CD14-positive monocyte (primary cell): ENCODE measurements around the gene FAM222B. TPM values are rescaled to one million over a fixed set of nuclear protein-coding genes. Genes with fewer than 3 reads are reported as not detected.

Experiments used
- DNase-seq, 3 donors: peaks; one replicate each; pipeline ENCODE4 v3.0.0-alpha.2; 2011 to 2022
- H2AFZ ChIP-seq: 2 replicates; pipeline ENCODE4 v1.6.0; 2012; ENCODE audit warnings: mild to moderate bottlenecking, low read depth, low read length, inconsistent platforms; ENCODE audit not compliant: insufficient read depth, poor library complexity, severe bottlenecking
- H3K27ac ChIP-seq, 2 donors: 1 replicate in 1 of 2; 2 replicates in 1 of 2; pipeline ENCODE4 v1.5.1; 2012 to 2013; ENCODE audit warnings: low read length in 2 of 2, control low read depth in 1 of 2, inconsistent platforms in 1 of 2, low read depth in 1 of 2, mild to moderate bottlenecking in 1 of 2
- H3K27me3 ChIP-seq, 2 donors: one replicate each; pipeline versions ENCODE4 v1.6.0 to v1.6.1; 2011 to 2013; ENCODE audit warnings: low read length in 2 of 2; ENCODE audit not compliant: control insufficient read depth in 2 of 2, insufficient read depth in 2 of 2
- H3K36me3 ChIP-seq, 2 donors: replicated peaks in 1 of 2; 1 replicate in 1 of 2; 2 replicates in 1 of 2; pipeline versions ENCODE4 v1.5.1 to v1.6.1; 2012 to 2013; ENCODE audit warnings: low read length in 2 of 2, control low read depth in 1 of 2, inconsistent platforms in 1 of 2, mild to moderate bottlenecking in 1 of 2; ENCODE audit not compliant: insufficient read depth in 2 of 2, control insufficient read depth in 1 of 2
- H3K4me1 ChIP-seq, 2 donors: 1 replicate in 1 of 2; 2 replicates in 1 of 2; pipeline versions ENCODE4 v1.5.1 to v1.6.1; 2012 to 2013; ENCODE audit warnings: low read length in 2 of 2, control low read depth in 1 of 2, inconsistent platforms in 1 of 2, mild to moderate bottlenecking in 1 of 2, moderate library complexity in 1 of 2; ENCODE audit not compliant: insufficient read depth in 2 of 2, control insufficient read depth in 1 of 2
- H3K4me2 ChIP-seq: replicated peaks from 2 replicates; pipeline ENCODE3; 2012; ENCODE audit warnings: low read length, moderate library complexity, mild to moderate bottlenecking; ENCODE audit not compliant: poor library complexity, severe bottlenecking; ENCODE audit errors: extremely low read depth
- H3K4me3 ChIP-seq, 3 experiments: fragments of 200-600 bp in 1 of 3; sonication (generic) in 1 of 3; replicated peaks in 1 of 3; 1 replicate in 2 of 3; 2 replicates in 1 of 3; pipeline ENCODE4 v1.5.1; 2011 to 2013; ENCODE audit warnings: low read length in 3 of 3, mild to moderate bottlenecking in 3 of 3, control low read depth in 2 of 3, low read depth in 2 of 3, inconsistent platforms in 1 of 3, moderate library complexity in 1 of 3
- H3K79me2 ChIP-seq: 2 replicates; pipeline ENCODE4 v1.6.0; 2012; ENCODE audit warnings: mild to moderate bottlenecking, control low read depth, inconsistent platforms, low read length, moderate library complexity; ENCODE audit not compliant: insufficient read depth
- H3K9ac ChIP-seq: 2 replicates; pipeline ENCODE4 v1.6.0; 2017; ENCODE audit warnings: low read length, mild to moderate bottlenecking; ENCODE audit not compliant: insufficient read depth, poor library complexity, severe bottlenecking
- H3K9me3 ChIP-seq, 2 donors: replicated peaks in 1 of 2; 1 replicate in 1 of 2; 2 replicates in 1 of 2; pipeline versions ENCODE4 v1.5.1 to v1.6.1; 2012 to 2013; ENCODE audit warnings: low read length in 2 of 2, control low read depth in 1 of 2; ENCODE audit not compliant: control insufficient read depth in 1 of 2, insufficient read depth in 1 of 2
- H4K20me1 ChIP-seq: 2 replicates; pipeline ENCODE4 v1.6.0; 2012; ENCODE audit warnings: mild to moderate bottlenecking, low read length, control low read depth, moderate library complexity; ENCODE audit not compliant: insufficient read depth
- H3K27ac Mint-ChIP-seq, 7 donors: one replicate each; pipeline ENCODE4 v1.8.0; 2020; ENCODE audit warnings: mild to moderate bottlenecking in 7 of 7, mixed read lengths in 7 of 7, moderate library complexity in 6 of 7, inconsistent platforms in 2 of 7
- H3K27me3 Mint-ChIP-seq, 3 donors: one replicate each; pipeline ENCODE4 v1.8.0; 2021 to 2022; ENCODE audit warnings: low read depth in 3 of 3, mild to moderate bottlenecking in 3 of 3, mixed read lengths in 3 of 3, moderate library complexity in 3 of 3, inconsistent platforms in 1 of 3
- H3K36me3 Mint-ChIP-seq, 2 donors: one replicate each; pipeline ENCODE4 v1.8.0; 2020; ENCODE audit warnings: mixed read lengths in 2 of 2, inconsistent platforms in 1 of 2, mild to moderate bottlenecking in 1 of 2
- H3K4me1 Mint-ChIP-seq: one replicate; pipeline ENCODE4 v1.8.0; 2020; ENCODE audit warnings: mild to moderate bottlenecking, mixed read lengths
- H3K4me3 Mint-ChIP-seq, 2 donors: one replicate each; pipeline ENCODE4 v1.8.0; 2020; ENCODE audit warnings: mild to moderate bottlenecking in 2 of 2, mixed read lengths in 2 of 2, moderate library complexity in 1 of 2
- H3K9me3 Mint-ChIP-seq, 7 donors: one replicate each; pipeline ENCODE4 v1.8.0; 2020 to 2022; ENCODE audit warnings: mixed read lengths in 7 of 7, mild to moderate bottlenecking in 6 of 7, moderate library complexity in 6 of 7, inconsistent platforms in 2 of 7
- WGBS: methylation state at CpG from one replicate; pipeline ENCODE4 v1.1.5; 2013; ENCODE audit warnings: missing lambda C conversion rate; ENCODE audit not compliant: insufficient coverage; 5-methylcytosine and 5-hydroxymethylcytosine counted together
- intact Hi-C, 2 donors: fragments of 100-400 bp; cut with micrococcal nuclease; formaldehyde crosslinking; loops; one replicate each; pipeline versions ENCODE4 v1.15.0 to v1.15.1; 2023
- polyA plus RNA-seq, 3 donors: library from polyadenylated mRNA; depleted of rRNA in 1 of 3; unstranded in 2 of 3; stranded (reverse) in 1 of 3; fragments of 300-500 nt in 2 of 3; fragments of >200 nt in 1 of 3; fragmentation: Illumina TruSeq in 2 of 3; gene quantifications; 1 replicate in 2 of 3; 2 replicates in 1 of 3; pipeline ENCODE4 v1.2.3, GENCODE V29; 2012 to 2021
- TF ChIP-seq, protein P1 (sequence below): fragments of 200-600 bp; IDR thresholded peaks from one replicate; pipeline ENCODE4 v1.8.0; 2022; ENCODE audit warnings: antibody characterized with exemption, mild to moderate bottlenecking

The FAM222B gene
- polyA plus RNA-seq, 3 donors: 1.5 to 8.6 (median 1.9) TPM

GRCh38 chr17:28716740-28717577 is 125.6 kb downstream of the FAM222B start:
- Histone ChIP-seq H4K20me1 (peaks cover 21% of the 10 kb centered on the region), H3K79me2 (peaks cover 30% of the 10 kb centered on the region), H3K27ac (peak overlapping the region in 1 of 2 donors; percentile 61), H3K9me3 (no peaks in the 10 kb centered on the region), H3K27me3 (no peaks in the 10 kb centered on the region), H3K4me3 (peak overlapping the region; percentile 50 to 78 (median 55)), H3K36me3 (peaks cover 11 to 33% of the 10 kb centered on the region in 2 donors), H3K4me1 (peaks cover 52 to 64% of the 10 kb centered on the region in 2 donors), H2AFZ (peak overlapping the region; percentile 82), H3K4me2 (peak overlapping the region; percentile 94), H3K9ac (peak overlapping the region; percentile 70)
- Mint-ChIP-seq H3K36me3 (peaks cover 22 to 38% of the 10 kb centered on the region in 2 donors), H3K4me1 (peaks cover 40% of the 10 kb centered on the region), H3K27ac (peak overlapping the region in 4 of 7 donors; percentile 68 to 83 (median 78)), H3K27me3 (peaks cover 0 to 5% (median 2%) of the 10 kb centered on the region in 3 donors), H3K4me3 (peak overlapping the region; percentile 93 to 94), H3K9me3 (no peaks in the 10 kb centered on the region)
- DNase-seq: no peak
- intact Hi-C loops: loop anchor here (5.0 to 10.0 kb wide), 4 partner anchors 55 to 180 kb away; partner anchors contain the start of genes BLTP2 (in 2 of the 2), FLOT2 (in 1 of the 2), SDF2 (in 1 of the 2) and SUPT6H (in 1 of the 2)
- 10% methylated on average over 55 of the region's 63 CpGs for WGBS
- TF ChIP-seq, protein P1, sequence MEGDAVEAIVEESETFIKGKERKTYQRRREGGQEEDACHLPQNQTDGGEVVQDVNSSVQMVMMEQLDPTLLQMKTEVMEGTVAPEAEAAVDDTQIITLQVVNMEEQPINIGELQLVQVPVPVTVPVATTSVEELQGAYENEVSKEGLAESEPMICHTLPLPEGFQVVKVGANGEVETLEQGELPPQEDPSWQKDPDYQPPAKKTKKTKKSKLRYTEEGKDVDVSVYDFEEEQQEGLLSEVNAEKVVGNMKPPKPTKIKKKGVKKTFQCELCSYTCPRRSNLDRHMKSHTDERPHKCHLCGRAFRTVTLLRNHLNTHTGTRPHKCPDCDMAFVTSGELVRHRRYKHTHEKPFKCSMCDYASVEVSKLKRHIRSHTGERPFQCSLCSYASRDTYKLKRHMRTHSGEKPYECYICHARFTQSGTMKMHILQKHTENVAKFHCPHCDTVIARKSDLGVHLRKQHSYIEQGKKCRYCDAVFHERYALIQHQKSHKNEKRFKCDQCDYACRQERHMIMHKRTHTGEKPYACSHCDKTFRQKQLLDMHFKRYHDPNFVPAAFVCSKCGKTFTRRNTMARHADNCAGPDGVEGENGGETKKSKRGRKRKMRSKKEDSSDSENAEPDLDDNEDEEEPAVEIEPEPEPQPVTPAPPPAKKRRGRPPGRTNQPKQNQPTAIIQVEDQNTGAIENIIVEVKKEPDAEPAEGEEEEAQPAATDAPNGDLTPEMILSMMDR: no peak

DNA sequence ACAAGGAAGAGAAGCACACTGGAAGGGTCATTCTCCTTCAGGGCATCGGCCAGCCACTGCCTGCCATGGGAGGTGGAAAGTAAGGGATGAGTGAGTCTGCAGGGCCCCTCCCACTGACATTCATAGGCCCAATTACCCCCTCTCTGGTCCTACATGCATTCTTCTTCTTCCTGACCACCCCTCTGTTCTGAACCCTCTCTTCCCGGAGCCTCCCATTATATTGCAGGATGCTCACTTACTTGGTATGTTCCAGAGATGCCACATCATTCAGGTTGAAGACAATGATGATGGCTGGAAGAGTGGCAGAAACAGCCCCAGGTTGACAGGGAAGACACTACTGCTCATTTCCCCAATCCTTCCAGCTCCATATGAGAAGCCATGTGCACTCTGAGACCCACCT is 127.4 kb downstream of the FAM222B start:
- no peak overlapping the region for H3K4me2 ChIP-seq
- no peak overlapping the region for H3K9ac ChIP-seq
- Mint-ChIP-seq H3K27ac (no peak overlapping the region), H3K4me1 (peaks cover 35% of the 10 kb centered on the region), H3K4me3 (no peak overlapping the region), H3K36me3 (peaks cover 16 to 24% of the 10 kb centered on the region in 2 donors), H3K9me3 (no peaks in the 10 kb centered on the region), H3K27me3 (peaks cover 1 to 9% (median 2%) of the 10 kb centered on the region in 3 donors)
- H3K4me1 ChIP-seq: peaks cover 44 to 57% of the 10 kb centered on the region in 2 donors
- intact Hi-C loops: loop anchor here (5.0 to 10.0 kb wide), 4 partner anchors 53 to 182 kb away; partner anchors contain the start of genes BLTP2 (in 2 of the 2), FLOT2 (in 1 of the 2), SDF2 (in 1 of the 2) and SUPT6H (in 1 of the 2)
- peaks cover 3 to 21% of the 10 kb centered on the region in 2 donors for H3K36me3 ChIP-seq
- no peak overlapping the region for H2AFZ ChIP-seq
- WGBS: no CpG with 5 or more reads among the region's 2 CpGs
- peaks cover 3% of the 10 kb centered on the region for H4K20me1 ChIP-seq
- no peaks in the 10 kb centered on the region for H3K9me3 ChIP-seq
- H3K27ac ChIP-seq: no peak overlapping the region
- H3K27me3 ChIP-seq: no peaks in the 10 kb centered on the region
- TF ChIP-seq, protein P1: no peak
- no peak overlapping the region for H3K4me3 ChIP-seq
- no peak for DNase-seq
- peaks cover 12% of the 10 kb centered on the region for H3K79me2 ChIP-seq
